HepG2 (cell line): ENCODE measurements around the gene IL15RA. TPM values are rescaled to one million over a fixed set of nuclear protein-coding genes. Genes with fewer than 3 reads are reported as not detected.
A peak's percentile ranks its signal among the peaks of the same experiment; 100 is the strongest.

Experiments
- EEA1 ChIP-seq: sonication (generic); formaldehyde crosslinking; IDR thresholded peaks from 2 replicates; pipeline ENCODE4 v1.5.1; 2020; ENCODE audit warnings: mild to moderate bottlenecking, missing genetic modification reagents, borderline replicate concordance
- FOXP1 ChIP-seq, 2 experiments: fragments of 450-650 bp in 1 of 2; IDR thresholded peaks; 2 replicates each; pipeline ENCODE4 v1.6.1; 2017 to 2018; ENCODE audit warnings: antibody characterized with exemption in 1 of 2
- GRHL1 ChIP-seq: sonication (generic); formaldehyde crosslinking; conservative IDR thresholded peaks from 2 replicates; pipeline ENCODE4 v1.8.0; 2022; ENCODE audit warnings: missing genetic modification reagents
- HMGXB3 ChIP-seq: sonication (generic); formaldehyde crosslinking; IDR thresholded peaks from 2 replicates; pipeline ENCODE4 v1.4.0; 2020; ENCODE audit warnings: missing genetic modification reagents, borderline replicate concordance
- JUN ChIP-seq: sonication (generic); formaldehyde crosslinking; IDR thresholded peaks from 2 replicates; pipeline ENCODE4 v1.4.0; 2020; ENCODE audit warnings: mild to moderate bottlenecking, missing genetic modification reagents
- MTF2 ChIP-seq: sonication (generic); formaldehyde crosslinking; IDR thresholded peaks from 2 replicates; pipeline ENCODE4 v1.5.0; 2020; ENCODE audit warnings: missing genetic modification reagents, borderline replicate concordance
- RARA ChIP-seq: IDR thresholded peaks from 2 replicates; pipeline ENCODE4 v1.6.1; 2016; ENCODE audit warnings: missing genetic modification reagents, missing compliant biosample characterization
- TEAD2 ChIP-seq: sonication (generic); formaldehyde crosslinking; IDR thresholded peaks from 2 replicates; pipeline ENCODE4 v1.9.0; 2021; ENCODE audit warnings: missing genetic modification reagents
- TRIM22 ChIP-seq: fragments of 450-650 bp; IDR thresholded peaks from 2 replicates; pipeline ENCODE4 v1.6.1; 2017
- ZNF337 ChIP-seq: sonication (generic); formaldehyde crosslinking; IDR thresholded peaks from 2 replicates; pipeline ENCODE4 v1.5.1; 2020; ENCODE audit warnings: missing genetic modification reagents, low read depth, mild to moderate bottlenecking, borderline replicate concordance
- ZNF550 ChIP-seq: sonication (generic); formaldehyde crosslinking; IDR thresholded peaks from 2 replicates; pipeline ENCODE4 v1.4.0; 2020; ENCODE audit warnings: mild to moderate bottlenecking, missing genetic modification reagents, borderline replicate concordance
- ZNF574 ChIP-seq: sonication (generic); formaldehyde crosslinking; IDR thresholded peaks from 2 replicates; pipeline ENCODE4 v1.4.0; 2020; ENCODE audit warnings: missing genetic modification reagents
- ZNF614 ChIP-seq: IDR thresholded peaks from 2 replicates; pipeline ENCODE4 v1.6.1; 2018; ENCODE audit warnings: missing biosample characterization, missing genetic modification reagents, inconsistent platforms, borderline replicate concordance
- ZNF713 ChIP-seq: sonication (generic); formaldehyde crosslinking; IDR thresholded peaks from 2 replicates; pipeline ENCODE4 v1.4.0; 2020; ENCODE audit warnings: mild to moderate bottlenecking, missing genetic modification reagents
- ZNF841 ChIP-seq: sonication (generic); formaldehyde crosslinking; IDR thresholded peaks from 2 replicates; pipeline ENCODE4 v1.8.1; 2023; ENCODE audit warnings: missing genetic modification reagents, borderline replicate concordance
- polyA plus RNA-seq, 8 experiments: library from polyadenylated mRNA; depleted of rRNA in 3 of 8; stranded (reverse) in 7 of 8; unstranded in 1 of 8; fragments of >200 nt; fragmentation: Illumina TruSeq in 4 of 8; extraction: Trizol in 4 of 8; gene quantifications; 2 replicates each; pipeline versions ENCODE4 v1.2.1 to v1.2.3, GENCODE V29; 2011 to 2016; ENCODE audit warnings: low read depth in 4 of 8, missing spikeins in 1 of 8, mixed read lengths in 1 of 8; ENCODE audit not compliant: insufficient read depth in 1 of 8
- total RNA-seq, 5 experiments: library from RNA; depleted of rRNA; stranded (reverse); fragments of >200 nt; fragmentation: Illumina TruSeq; extraction: Trizol; gene quantifications; 2 replicates each; pipeline ENCODE4 v1.2.3, GENCODE V29; 2016; ENCODE audit warnings: low read depth in 1 of 5

IL15RA gene
- total and polyA plus RNA-seq, 2 of the 13 experiments (the other 11 are each of a cell fraction or from before 2014, with no cell fraction given): 0.53 to 0.77 TPM

- TF ChIP-seq ZNF614 (CRISPR knock-in tag) (no peak), EEA1 (no peak), TEAD2 (CRISPR knock-in tag) (no peak), ZNF550 (CRISPR knock-in tag) (no peak), ZNF574 (0 out of 2 replicates have a peak, but pooled peaks have one; percentile 30), ZNF713 (no peak), TRIM22 (no peak), MTF2 (no peak), HMGXB3 (no peak), GRHL1 (CRISPR knock-in tag) (no peak), ZNF337 (CRISPR knock-in tag) (no peak), FOXP1 (IDR thresholded peaks at IDR 0.05) (no peak), FOXP1 (CRISPR knock-in tag; IDR thresholded peaks at IDR 0.05) (no peak), RARA (CRISPR knock-in tag) (no peak), ZNF841 (CRISPR knock-in tag) (no peak), JUN (CRISPR knock-in tag) (no peak)
Observed at GRCh38 chr10:5949009-5949759, 28.2 kb downstream of the IL15RA start (continued).
